ENCODE results near the gene MUCL3.
"Not testable (repeated sequence)": the region's sequence is repeated elsewhere in the genome, so short reads cannot be mapped to it uniquely, and the experiment has no call there.

GRCh38 chr6:31000067-31000860 lies 59.5 kb downstream of the MUCL3 start:
- TF ChIP-seq CTCF, POLR2A (IDR thresholded peaks at IDR 0.05): not testable (repeated sequence)

All from uterus (tissue), 2 donors.